GM18499 (cell line): Measurements from ENCODE around the gene DYSF.

Source experiments
- ATAC-seq: cut with Tn5 transposase; IDR thresholded peaks from one replicate; pipeline ENCODE4 v1.9.1; 2021; ENCODE audit warnings: moderate number of reproducible peaks; ENCODE audit not compliant: insufficient read depth, unreplicated experiment

Gene DYSF

GRCh38 chr2:71683070-71683469 is 229.7 kb downstream of the DYSF start:
- no peak for ATAC-seq

- ATAC-seq = no peak
Measured at GRCh38 chr2:71683666-71684065, 230.3 kb downstream of the DYSF start.

DNA sequence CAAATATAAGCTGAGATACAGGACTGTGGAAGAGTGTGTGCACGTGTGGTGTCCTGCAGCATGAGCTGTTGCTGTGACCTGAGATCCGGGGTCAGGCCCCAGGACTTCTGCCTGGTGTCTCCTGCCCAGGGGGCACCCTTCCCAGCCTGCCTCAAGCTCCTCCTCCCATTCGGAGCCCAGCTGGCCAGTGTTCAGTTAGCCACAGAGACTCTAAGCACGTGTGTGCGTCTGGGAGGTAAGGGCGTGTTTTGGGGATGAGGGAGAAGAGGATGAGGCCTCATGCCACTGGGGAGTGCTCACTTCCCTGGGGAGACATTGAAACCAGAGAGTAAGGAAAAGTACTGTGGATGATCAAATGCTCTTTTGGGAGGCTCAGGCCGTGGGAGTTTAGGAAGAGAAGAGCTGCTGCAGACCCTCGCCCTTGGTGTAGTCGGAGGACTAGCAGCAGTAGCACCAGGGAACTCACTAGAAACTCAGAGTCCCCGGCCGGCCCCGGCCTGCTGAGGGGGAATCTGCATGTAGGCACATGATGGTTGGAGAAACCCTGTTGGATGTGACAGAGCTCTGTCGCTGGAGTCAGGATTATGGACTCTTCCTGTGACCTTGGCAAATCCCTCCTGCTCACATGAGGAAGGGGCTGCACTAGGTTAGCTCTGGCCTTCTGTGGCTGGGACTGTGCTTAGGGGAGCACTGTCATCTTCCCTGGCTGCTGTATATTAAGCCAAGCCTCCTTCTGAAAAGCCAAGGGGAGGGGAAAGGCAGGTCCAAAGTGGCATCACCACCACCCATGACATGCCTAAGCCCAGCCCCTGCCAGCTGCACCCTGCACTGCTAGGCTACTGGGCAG is 231.1 kb downstream of the DYSF start:
- no peak for ATAC-seq

DNA sequence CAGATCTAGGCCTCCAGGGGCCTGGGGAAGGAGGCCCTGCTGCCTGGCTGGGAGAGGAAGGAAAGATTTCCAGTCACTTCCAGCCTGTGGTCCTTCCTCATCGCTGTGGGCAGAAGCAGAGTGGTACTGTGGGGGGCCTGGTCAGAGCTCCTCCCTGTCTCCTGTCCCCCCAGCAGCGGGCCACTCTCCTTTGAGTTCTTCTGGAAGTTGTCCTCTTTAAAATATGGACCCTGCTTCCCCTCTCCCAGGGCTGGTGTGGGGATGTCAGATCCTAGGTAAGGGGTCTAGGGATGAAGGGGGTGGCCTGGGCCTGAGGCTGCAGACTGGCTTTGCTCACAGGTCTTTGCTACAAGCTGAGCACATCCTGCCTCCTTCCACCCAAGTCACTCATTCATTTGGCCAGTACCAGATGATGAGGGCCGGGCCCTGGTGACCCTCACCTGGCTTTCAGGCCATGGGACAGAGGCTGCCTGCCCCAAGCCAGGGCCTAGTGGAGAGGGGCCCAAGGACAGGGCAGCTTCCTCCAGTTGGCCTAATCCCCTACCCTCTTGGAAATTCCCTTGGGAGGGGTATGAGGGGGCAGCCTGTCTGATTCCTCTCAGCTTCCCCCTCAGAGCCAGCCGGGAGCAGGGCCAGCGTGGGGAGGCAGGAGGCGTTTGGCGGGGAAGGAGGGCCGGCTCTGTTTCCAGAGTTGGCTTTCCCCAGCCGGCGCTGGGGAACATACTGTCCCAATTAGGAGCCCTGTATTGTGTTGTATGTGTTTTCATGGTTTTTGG is 231.9 kb downstream of the DYSF start:
- no peak for ATAC-seq

GRCh38 chr2:71685941-71686611 is 232.7 kb downstream of the DYSF start:
- no peak for ATAC-seq

DNA sequence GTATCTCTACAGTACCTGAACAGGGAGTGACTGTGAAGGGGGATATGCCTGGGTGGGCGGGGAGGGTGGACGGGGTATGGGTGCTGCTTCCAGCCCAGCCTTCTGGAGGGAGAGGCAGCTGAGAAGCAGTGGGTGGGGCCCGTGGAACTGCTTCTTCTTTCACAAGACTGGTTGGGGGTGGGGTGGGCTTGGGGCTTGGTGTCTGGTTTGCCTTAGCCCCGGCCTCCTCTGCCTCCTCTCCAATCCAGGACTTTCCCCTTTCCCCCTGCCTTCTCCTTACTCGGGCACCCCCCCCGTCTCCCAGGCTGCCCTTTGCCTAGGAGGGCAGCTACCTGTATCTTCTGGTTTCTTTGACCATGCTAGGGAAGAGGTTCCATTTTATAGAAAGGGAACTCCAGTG is 233.4 kb downstream of the DYSF start:
- ATAC-seq = no peak

DNA sequence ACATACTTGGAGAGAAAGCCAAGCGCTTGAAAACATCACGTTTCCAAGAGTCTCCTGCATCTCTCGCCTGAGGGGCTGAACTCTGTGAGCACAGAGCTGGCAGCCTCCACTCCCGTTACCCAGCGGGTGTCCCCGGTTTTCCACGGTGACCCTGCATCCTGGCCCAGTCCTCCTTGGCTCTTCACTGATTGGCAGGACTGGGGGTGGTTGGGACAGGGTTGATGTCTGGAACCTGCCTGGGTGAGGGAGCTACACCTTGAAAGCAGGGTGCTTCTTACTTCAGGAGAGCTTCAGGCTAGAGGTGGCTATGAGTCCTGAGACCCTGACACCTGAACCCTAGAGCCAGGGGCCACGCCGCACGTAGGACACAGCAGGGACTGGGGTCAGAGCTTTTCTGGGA is 234.1 kb downstream of the DYSF start:
- ATAC-seq = no peak

DNA sequence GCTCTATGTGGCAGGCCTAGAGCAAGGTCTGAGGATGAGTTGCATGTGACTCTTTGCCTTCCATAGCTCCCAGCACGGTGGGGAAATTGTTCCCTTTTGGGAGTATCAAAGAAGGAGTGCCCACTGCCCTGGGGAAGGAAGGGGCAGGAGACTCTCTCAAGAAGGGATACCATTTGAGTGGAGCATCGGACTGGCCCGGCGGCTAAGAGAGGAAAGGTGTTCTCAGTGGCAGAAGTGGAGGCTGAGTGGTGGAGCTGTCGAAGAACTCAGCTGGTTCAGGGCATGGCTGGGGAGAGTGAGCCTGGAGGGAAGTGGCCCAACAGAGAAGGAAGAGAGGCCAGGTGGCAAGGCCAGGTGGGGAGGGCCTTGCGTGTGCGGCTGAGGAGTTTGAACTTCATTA is 235.2 kb downstream of the DYSF start:
- ATAC-seq = no peak

- ATAC-seq = no peak
Measured at GRCh38 chr2:71689393-71689792, 236.0 kb downstream of the DYSF start.

DNA sequence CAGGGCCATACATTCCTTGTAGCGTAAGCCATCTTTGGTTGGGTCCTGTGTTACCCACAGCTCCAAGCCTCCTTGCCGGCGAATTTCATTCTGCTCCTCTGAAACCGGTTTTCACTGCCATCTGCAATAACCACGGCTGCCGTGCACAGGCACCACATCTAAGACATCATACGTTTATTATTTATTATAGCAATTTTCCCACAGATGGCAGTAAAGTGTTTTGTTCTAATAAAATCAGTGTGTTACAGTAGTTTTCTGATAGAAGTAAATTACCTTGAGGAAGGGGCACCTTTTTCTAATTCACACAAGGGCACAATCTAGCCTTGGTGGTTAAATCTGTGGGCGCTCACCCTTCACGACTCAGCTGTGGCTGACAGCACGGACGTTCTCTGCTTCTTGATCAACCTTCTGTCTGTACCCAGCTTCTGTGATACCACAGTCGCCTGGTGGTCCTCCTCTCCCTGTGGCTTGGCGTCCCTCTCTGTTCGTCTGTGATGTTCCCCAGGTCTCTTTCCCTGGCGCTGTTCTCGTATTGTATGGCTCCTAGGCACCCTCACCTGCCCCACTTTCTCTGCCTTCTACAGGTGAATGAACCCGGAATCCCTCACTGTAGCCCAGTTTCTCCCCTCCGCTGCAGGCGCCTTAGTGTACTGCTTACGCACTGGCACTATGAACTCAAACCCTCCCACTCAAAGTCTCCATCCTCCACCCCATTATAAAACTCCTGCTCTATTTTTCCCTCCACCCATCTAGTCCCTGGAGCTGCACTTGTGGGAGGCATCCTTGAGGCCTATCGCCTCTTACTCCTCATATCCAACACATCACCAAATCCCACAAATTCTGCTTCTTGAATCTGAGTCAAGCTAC is 236.8 kb downstream of the DYSF start:
- ATAC-seq = no peak

GRCh38 chr2:71690876-71691475 is 237.6 kb downstream of the DYSF start:
- no peak for ATAC-seq

DNA sequence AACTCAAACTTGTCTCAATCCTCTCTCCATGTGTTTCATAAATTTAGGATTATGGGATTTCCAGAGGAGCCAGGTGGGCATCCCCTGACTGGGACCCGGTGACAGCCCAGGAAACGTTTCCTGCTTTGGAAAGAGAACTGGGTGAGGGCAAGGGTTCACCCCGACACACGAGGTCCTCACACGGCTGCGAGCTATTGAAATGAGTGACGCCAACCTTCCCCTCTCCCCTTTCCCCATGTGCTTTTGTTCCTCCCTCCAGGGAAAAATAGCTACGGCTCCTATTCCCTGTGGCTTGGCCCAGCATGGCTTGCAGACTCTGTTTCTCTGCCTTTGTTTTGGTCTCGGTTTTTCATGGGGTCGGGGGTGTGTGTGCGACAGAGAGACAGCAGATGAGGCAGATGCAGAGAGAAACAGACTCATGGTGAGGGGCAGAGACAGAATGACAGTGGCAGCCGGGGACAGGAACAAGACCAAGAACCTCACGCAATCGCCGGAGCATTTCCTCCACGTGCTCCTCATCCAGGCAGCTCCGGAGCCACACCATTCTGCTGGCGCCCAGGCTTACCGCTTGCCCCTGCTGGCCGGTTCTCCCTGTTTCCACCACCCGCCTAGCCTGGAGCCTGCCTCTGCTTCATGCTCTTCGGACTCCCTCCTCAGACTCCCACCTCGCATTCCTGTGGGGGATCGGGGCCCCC is 238.5 kb downstream of the DYSF start:
- no peak for ATAC-seq

- ATAC-seq = no peak
Measured at GRCh38 chr2:71692621-71693277, 239.4 kb downstream of the DYSF start.

DNA sequence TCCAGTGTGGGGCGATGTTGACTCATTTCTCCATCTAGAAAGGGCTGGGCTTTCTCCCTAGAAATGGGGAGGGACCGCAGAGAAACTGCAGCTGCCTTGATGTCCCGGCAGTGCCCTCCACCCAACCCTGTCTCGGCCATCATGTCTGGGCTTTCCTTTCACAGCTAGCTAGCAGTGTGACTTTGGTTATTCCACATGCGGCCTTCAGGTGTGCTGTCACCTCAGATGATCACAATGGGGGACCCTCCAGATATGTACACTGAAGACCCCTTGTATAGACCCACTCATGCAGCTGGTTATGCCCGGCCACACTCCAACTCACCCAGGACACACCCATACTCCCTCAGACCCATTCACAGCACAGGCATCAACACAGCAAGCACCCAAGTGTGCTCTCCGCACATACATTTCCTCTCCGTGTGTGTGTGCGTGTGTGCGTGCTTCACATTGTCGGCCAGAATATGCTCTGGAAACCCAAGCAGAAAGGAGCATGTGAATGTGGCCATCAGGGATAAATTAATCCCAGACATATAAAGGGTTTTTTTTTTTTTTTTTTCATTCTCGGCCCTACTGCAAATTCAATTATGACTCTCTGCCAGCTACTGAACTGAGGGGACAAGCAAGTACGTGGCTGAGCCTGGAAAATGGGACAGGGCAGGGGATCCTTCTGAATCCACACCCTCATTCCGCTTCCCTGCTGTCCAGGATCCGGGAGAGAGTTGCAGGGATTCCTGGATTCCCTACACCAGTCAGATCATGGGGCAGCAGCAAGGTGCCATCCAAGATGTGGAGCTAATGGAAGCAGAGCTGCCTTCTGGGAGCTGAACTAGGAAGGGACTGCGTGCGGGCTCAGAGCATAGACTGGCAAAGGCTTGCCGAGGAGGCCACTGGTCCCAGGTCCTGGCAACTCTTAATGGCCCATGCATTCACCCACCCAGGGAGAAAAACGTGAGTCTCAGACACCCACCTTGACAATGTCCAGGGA is 240.2 kb downstream of the DYSF start:
- no peak for ATAC-seq

GRCh38 chr2:71694501-71695234 is 241.3 kb downstream of the DYSF start:
- ATAC-seq = no peak

DNA sequence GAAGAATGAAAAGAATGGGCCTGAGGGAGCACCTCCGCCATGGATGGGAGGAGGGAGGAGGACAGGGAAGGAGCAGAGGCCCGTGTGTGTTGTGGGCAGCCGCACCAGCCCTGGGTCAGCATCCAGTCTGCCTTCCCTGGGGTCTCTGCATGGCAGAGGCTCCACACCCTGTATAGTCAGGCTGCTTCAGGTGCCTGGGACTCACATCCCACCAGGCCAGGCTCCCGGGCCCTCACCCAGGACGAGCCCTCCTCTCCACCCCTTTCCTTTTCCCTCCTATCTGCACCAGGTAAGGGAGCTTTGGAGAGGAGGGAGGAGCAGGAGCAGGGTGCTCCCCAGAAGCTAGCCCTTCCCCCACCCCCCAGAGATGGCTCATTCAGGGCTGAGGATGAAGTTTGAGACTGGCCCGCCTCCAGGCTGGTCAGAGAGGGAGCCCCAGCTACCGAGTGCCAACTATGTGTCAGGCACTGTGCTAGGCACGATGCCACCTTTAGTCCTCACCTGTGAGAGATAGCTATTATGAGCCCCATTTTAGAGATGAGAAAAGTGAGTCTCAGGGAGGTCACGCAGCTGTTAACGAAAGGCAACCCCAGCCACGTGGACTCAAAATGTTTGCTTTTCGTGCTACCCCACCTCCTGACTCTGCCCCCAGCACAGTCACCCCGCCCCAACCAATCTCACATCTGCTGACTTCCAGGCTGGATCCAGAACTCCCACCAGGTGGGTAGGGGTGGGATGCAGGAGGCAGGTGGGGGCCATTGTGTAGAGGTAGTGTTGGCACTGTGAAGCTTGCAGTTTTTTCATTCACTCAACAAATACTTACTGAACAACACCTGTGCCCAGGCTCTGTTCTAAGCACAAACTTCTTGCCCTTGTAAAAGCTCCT is 242.1 kb downstream of the DYSF start:
- no peak for ATAC-seq
